Osteoblast (primary cell): ENCODE measurements around the gene RALGPS1. TPM values are rescaled to one million over a fixed set of nuclear protein-coding genes. Genes with fewer than 3 reads are reported as not detected.

Source experiments
- DNase-seq: peaks from one replicate; pipeline ENCODE4 v3.0.0; 2011; ENCODE audit warnings: low spot score, mixed read lengths; ENCODE audit not compliant: insufficient read length; ENCODE audit errors: missing footprints
- H2AFZ ChIP-seq: 2 replicates; pipeline ENCODE4 v1.6.0; 2011; ENCODE audit warnings: mild to moderate bottlenecking, low read length
- H3K27ac ChIP-seq: 2 replicates; pipeline ENCODE4 v1.5.1; 2011; ENCODE audit warnings: mild to moderate bottlenecking, low read depth, low read length, moderate library complexity
- H3K27me3 ChIP-seq: 2 replicates; pipeline ENCODE4 v1.6.0; 2012; ENCODE audit warnings: mild to moderate bottlenecking, control low read depth, inconsistent platforms, low read length, moderate library complexity; ENCODE audit not compliant: insufficient read depth
- H3K36me3 ChIP-seq: 2 replicates; pipeline ENCODE4 v1.5.1; 2011; ENCODE audit warnings: mild to moderate bottlenecking, low read length, control low read depth, moderate library complexity; ENCODE audit not compliant: insufficient read depth
- H3K4me1 ChIP-seq: 2 replicates; pipeline ENCODE4 v1.5.1; 2011; ENCODE audit warnings: mild to moderate bottlenecking, low read length, control low read depth, moderate library complexity; ENCODE audit not compliant: insufficient read depth
- H3K4me2 ChIP-seq: 2 replicates; pipeline ENCODE4 v1.6.0; 2011; ENCODE audit warnings: mild to moderate bottlenecking, low read length; ENCODE audit not compliant: insufficient read depth
- H3K4me3 ChIP-seq: fragments of 200-600 bp; sonication (generic); 3 replicates; pipeline ENCODE4 v1.5.1; 2012; ENCODE audit warnings: mild to moderate bottlenecking, low read length, inconsistent platforms; ENCODE audit not compliant: insufficient read depth
- H3K79me2 ChIP-seq: 2 replicates; pipeline ENCODE4 v1.6.0; 2012; ENCODE audit warnings: mild to moderate bottlenecking, low read length, control low read depth, inconsistent platforms; ENCODE audit not compliant: insufficient read depth
- H3K9me3 ChIP-seq: 2 replicates; pipeline ENCODE4 v1.5.1; 2011; ENCODE audit warnings: low read depth, low read length, control low read depth
- H4K20me1 ChIP-seq: 2 replicates; pipeline ENCODE4 v1.6.0; 2012; ENCODE audit warnings: mild to moderate bottlenecking, low read length, control low read depth; ENCODE audit not compliant: insufficient read depth
- CTCF ChIP-seq: IDR thresholded peaks from 2 replicates; pipeline ENCODE4 v1.5.1; 2011; ENCODE audit warnings: mild to moderate bottlenecking, low read depth, low read length, moderate library complexity; ENCODE audit errors: extremely low read depth
- total RNA-seq: library from RNA; depleted of rRNA; stranded (reverse); fragments of >200 nt; gene quantifications from 2 replicates; pipeline ENCODE4 v1.2.3, GENCODE V29; 2012

RALGPS1 gene
- total RNA-seq, 1 donor = 5.1 TPM

GRCh38 chr9:127049581-127049980 is 135.0 kb downstream of the RALGPS1 start:
- Histone ChIP-seq H3K79me2 (no peaks in the 10 kb centered on the region), H4K20me1 (no peaks in the 10 kb centered on the region), H3K36me3 (no peaks in the 10 kb centered on the region), H3K27me3 (no peaks in the 10 kb centered on the region), H3K27ac (peak overlapping the region; percentile 55), H3K4me2 (peak overlapping the region; percentile 68), H3K4me1 (peaks cover 11% of the 10 kb centered on the region), H3K9me3 (no peaks in the 10 kb centered on the region), H3K4me3 (no peak overlapping the region), H2AFZ (no peak overlapping the region)
- DNase-seq = no peak
- no peak for TF ChIP-seq CTCF

GRCh38 chr9:127050152-127050551 is 135.6 kb downstream of the RALGPS1 start:
- H3K79me2 ChIP-seq = no peaks in the 10 kb centered on the region
- no peaks in the 10 kb centered on the region for H3K9me3 ChIP-seq
- H3K27me3 ChIP-seq = no peaks in the 10 kb centered on the region
- no peak for TF ChIP-seq CTCF
- H2AFZ ChIP-seq = no peak overlapping the region
- no peaks in the 10 kb centered on the region for H4K20me1 ChIP-seq
- no peak overlapping the region for H3K4me2 ChIP-seq
- DNase-seq = no peak
- peaks cover 11% of the 10 kb centered on the region for H3K4me1 ChIP-seq
- H3K4me3 ChIP-seq = no peak overlapping the region
- H3K36me3 ChIP-seq = no peaks in the 10 kb centered on the region
- peak overlapping the region; percentile 55 for H3K27ac ChIP-seq

- Histone ChIP-seq H4K20me1 (no peaks in the 10 kb centered on the region), H3K79me2 (no peaks in the 10 kb centered on the region), H2AFZ (no peak overlapping the region), H3K4me1 (peaks cover 11% of the 10 kb centered on the region), H3K27me3 (no peaks in the 10 kb centered on the region), H3K36me3 (no peaks in the 10 kb centered on the region), H3K4me3 (no peak overlapping the region), H3K27ac (no peak overlapping the region), H3K9me3 (no peaks in the 10 kb centered on the region), H3K4me2 (no peak overlapping the region)
- no peak for TF ChIP-seq CTCF
- no peak for DNase-seq
Observed at GRCh38 chr9:127050591-127051001, 136.0 kb downstream of the RALGPS1 start.

GRCh38 chr9:127051881-127052595 is 137.5 kb downstream of the RALGPS1 start:
- no peaks in the 10 kb centered on the region for H3K36me3 ChIP-seq
- no peak overlapping the region for H3K4me3 ChIP-seq
- H3K4me1 ChIP-seq = peaks cover 11% of the 10 kb centered on the region
- no peak overlapping the region for H2AFZ ChIP-seq
- no peaks in the 10 kb centered on the region for H3K9me3 ChIP-seq
- no peak overlapping the region for H3K4me2 ChIP-seq
- no peak overlapping the region for H3K27ac ChIP-seq
- no peaks in the 10 kb centered on the region for H3K27me3 ChIP-seq
- TF ChIP-seq CTCF = no peak
- DNase-seq = no peak
- no peaks in the 10 kb centered on the region for H3K79me2 ChIP-seq
- no peaks in the 10 kb centered on the region for H4K20me1 ChIP-seq
